NT2/D1 (cell line): ENCODE measurements around the gene UBE2L5.

Source experiments
- SUZ12 ChIP-seq: IDR thresholded peaks from 2 replicates; pipeline ENCODE4 v1.6.1; 2011; ENCODE audit not compliant: insufficient read length, insufficient read depth; ENCODE audit errors: extremely low read depth
- YY1 ChIP-seq: IDR thresholded peaks from 2 replicates; pipeline ENCODE4 v1.6.1; 2011; ENCODE audit not compliant: insufficient read length, insufficient read depth
- ZNF274 ChIP-seq: IDR thresholded peaks from 2 replicates; pipeline ENCODE4 v1.6.1; 2011; ENCODE audit warnings: mild to moderate bottlenecking, low read depth, low read length

GRCh38 chr13:30395192-30396158 is 26.8 kb upstream of the UBE2L5 start:
- TF ChIP-seq YY1, result no peak
- no peak for TF ChIP-seq ZNF274
- TF ChIP-seq SUZ12, result no peak
